VCaP (cell line): ENCODE data around the gene MTMR1.

Experiments used
- H3K27ac ChIP-seq: fragments of 450-650 bp; 2 replicates; pipeline ENCODE4 v1.5.1; 2017
- CTCF ChIP-seq: fragments of 450-650 bp; conservative IDR thresholded peaks from 2 replicates; pipeline ENCODE4 v1.5.1; 2017; ENCODE audit warnings: mild to moderate bottlenecking, moderate library complexity

The MTMR1 gene

GRCh38 chrX:150773634-150774033, 80.4 kb downstream of the MTMR1 start:
- no peak overlapping the region for H3K27ac ChIP-seq
- no peak for TF ChIP-seq CTCF

GRCh38 chrX:150774798-150775568, 81.8 kb downstream of the MTMR1 start:
- H3K27ac ChIP-seq, result no peak overlapping the region
- TF ChIP-seq CTCF, result no peak

DNA sequence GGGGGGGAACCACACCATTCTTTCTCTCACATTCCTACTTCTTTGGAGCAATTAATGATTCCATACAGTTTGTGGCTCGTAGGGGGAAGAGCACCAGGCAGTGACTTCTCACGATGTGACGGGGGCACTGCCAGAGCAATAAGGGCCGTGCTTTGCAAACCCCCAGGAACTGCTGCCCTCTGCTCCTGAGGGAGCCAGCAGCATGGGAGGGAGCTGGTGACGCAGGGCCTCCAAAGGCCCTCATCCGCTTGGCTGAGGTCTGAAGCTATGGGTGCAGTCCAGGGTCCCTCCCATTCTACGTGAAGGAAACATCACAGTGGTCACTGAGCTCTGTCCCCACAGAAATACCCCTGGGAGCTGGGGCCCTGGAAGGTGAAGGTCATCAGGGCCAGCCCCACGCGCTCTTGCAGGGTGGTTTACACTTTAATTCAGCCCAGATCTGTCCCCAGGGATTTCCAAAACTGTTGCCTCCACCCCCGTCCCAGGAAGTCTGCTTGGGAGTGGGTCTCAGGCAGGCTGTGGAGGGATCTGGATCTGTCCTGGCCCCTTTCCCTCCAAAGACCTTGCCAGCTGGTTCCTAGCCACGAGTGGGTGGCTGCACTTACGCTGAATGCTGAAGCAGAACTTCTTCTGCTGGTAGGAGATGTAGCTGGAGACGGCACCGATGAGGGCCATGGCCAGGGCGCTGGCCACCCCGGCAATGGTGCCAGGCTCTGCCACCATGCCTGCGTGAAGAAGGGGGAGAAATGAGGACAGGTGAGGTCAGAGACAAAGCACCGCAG, 82.6 kb downstream of the MTMR1 start:
- no peak for TF ChIP-seq CTCF
- no peak overlapping the region for H3K27ac ChIP-seq

- no peak for TF ChIP-seq CTCF
- H3K27ac ChIP-seq, result no peak overlapping the region
Measured at GRCh38 chrX:150777328-150777992, 84.3 kb downstream of the MTMR1 start.

- no peak overlapping the region for H3K27ac ChIP-seq
Measured at GRCh38 chrX:150779385-150779784, 86.2 kb downstream of the MTMR1 start.

GRCh38 chrX:150781677-150782076, 88.5 kb downstream of the MTMR1 start:
- TF ChIP-seq CTCF, result no peak
- no peak overlapping the region for H3K27ac ChIP-seq

More at GRCh38 chrX:150779385-150779784, 86.2 kb downstream of the MTMR1 start:
- TF ChIP-seq CTCF, result no peak

DNA sequence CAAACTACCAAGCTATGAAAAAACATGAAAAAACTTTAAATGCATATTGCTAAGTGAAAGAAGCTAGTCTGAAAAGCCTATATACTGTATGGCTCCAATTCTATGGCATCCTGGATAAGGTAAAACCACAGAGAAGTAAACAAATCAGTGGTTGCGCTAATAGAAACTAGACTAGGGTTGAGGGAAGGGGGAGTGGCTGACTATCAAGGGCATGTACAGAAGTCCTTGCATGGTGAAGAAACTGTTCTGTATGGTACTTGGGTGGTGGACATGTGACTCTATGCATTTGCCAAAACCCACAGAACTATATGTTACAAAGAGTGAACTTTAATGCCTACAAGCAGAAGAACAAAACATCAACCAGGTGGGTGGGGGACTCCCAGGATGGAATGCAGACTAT, 96.8 kb downstream of the MTMR1 start:
- no peak overlapping the region for H3K27ac ChIP-seq
- TF ChIP-seq CTCF, result no peak
